GM18505 (cell line): Measurements from ENCODE around the gene EEIG2.
"Not testable (repeated sequence)": the region's sequence is repeated elsewhere in the genome, so short reads cannot be mapped to it uniquely, and the experiment has no call there.

ENCODE experiments used
- ATAC-seq: cut with Tn5 transposase; IDR thresholded peaks from one replicate; pipeline ENCODE4 v1.9.1; 2021; ENCODE audit not compliant: unreplicated experiment
- POLR2A ChIP-seq: IDR thresholded peaks from 4 replicates; pipeline ENCODE4 v1.6.1; 2011; ENCODE audit warnings: borderline replicate concordance; ENCODE audit not compliant: insufficient read depth, insufficient read length; ENCODE audit errors: extremely low read depth

Gene EEIG2

DNA sequence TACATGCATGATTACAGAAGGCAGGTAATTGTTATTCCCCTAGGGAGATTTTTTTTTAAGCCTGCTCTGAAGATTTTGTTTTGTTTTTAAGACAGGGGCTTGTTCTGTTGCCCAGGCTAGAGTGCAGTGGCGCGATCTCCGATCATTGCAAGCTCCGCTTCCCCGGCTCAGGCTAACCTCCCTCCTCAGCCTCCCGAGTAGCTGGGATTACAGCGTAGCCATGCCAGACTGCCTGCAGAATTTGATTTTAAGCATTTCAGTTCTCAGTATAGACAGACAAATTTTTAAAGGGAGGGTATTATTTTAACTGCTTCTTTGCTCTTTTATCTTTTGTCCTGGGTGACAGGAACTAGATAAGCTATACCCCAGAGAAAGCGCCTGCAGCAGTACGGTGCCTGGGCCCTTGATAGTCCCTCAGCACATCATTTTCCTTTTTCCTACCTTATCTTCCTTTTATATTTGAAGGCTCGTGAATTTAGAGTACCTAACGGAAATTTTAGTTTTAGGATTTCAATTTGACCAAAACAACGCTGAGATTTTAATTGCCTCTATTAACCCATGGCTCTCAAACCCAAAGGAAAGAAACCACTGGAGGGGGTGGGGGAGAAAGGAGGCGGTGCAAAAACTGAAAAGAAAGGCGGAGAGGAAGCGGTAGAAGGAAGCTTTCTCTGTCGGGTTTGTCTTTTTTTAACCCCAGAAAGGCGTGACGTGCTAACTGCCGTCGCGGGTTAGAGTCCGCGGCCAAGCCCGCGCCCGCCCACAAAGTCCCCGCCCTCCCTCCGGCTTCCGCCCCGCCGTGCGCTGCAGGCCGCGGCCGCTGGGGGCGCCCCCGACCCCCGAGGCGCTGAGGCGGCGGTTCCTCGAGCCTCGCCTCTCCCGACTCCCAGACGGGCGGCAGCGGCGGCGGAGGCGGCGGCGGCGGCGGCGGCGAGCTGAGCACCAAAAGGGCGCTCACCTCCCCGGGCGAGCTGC is at the start of gene EEIG2:
EEIG2 (plus strand) TSS at position 886 of the 972 bp plus-strand sequence. CDS start 329 bp downstream, outside the sequence.
- peak; percentile 54 for TF ChIP-seq POLR2A

DNA sequence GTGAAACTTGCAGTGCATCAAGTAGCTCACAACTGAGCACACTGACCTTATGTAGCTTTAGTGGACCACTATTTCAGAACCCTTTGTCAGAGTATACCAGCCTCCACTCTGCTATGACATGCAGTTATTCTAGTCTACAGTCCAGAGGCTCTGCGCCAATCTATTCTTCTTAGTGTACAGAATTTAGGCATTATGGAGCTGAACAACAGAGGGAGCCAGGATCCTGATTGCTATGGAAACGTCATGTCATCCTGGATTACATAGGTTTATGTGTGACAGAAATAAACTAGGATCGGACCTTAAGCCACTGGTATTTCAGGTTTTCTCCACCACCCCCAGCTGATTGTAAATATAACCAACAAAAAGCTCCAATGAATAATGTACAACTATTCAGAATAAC is 48.1 kb upstream of the EEIG2 start:
- ATAC-seq, result no peak
- no peak for TF ChIP-seq POLR2A

More for the DNA sequence above, at the start of gene EEIG2:
- peak; percentile 76 for ATAC-seq

DNA sequence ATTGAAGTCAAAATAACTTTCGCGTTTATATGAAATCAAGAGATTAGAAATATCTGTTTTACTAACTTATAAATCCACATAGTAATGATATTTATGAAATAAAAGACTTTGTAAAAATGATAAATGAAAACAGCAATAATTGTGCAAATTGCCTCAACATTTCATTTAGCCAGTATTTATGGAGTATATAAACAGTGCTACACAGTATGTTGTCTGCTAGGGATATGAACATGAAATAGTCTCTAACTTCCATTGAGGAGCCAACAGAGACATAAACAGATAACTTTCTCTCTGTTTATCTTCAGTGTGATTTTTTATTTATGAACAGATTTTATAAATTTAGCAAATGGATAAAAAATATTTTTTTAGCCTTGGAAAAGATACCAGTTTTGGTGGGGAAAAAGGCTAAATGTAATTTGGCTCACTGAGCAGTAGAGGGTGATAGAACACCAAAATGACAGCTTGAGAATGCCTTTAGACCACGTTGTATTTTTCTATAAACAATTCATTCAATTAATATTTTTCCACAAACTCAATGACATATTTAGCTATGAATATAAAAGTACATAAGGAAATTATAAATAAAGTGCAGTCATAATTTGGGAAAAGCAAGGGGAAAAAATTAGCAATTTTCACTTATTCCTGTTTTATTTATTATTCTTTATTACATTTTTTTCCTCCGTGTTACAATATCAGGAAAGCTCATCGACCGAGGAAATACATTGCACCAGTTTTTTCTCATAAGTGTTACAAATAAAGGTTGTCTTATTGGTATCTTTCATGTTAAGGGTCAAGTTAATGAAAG is 47.5 kb upstream of the EEIG2 start:
- no peak for ATAC-seq
- TF ChIP-seq POLR2A, result no peak

- no peak for ATAC-seq
- TF ChIP-seq POLR2A, result no peak
Observed at GRCh38 chr1:108513044-108513415, 46.9 kb upstream of the EEIG2 start.

GRCh38 chr1:108513914-108514313 is 46.0 kb upstream of the EEIG2 start:
- ATAC-seq, result not testable (repeated sequence)

DNA sequence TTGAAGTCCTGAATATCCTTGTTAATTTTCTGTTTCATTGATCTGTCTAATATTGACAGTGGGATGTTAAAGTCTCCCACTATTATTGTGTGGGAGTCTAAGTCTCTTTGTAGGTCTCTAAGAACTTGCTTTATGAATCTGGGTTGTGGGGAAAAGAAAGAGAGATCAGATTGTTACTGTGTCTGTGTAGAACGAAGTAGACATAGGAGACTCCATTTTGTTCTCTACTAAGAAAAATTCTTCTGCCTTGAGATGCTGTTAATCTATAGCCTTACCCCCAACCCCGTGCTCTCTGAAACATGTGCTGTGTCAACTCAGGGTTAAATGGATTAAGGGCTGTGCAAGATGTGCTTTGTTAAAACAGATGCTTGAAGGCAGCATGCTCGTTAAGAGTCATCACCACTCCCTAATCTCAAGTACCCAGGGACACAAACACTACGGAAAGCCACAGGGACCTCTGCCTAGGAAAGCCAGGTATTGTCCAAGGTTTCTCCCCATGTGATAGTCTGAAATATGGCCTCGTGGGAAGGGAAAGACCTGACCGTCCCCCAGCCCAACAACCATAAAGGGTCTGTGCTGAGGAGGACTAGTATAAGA is 42.5 kb upstream of the EEIG2 start:
- not testable (repeated sequence) for ATAC-seq

GRCh38 chr1:108521990-108522393 is 37.9 kb upstream of the EEIG2 start:
- no peak for TF ChIP-seq POLR2A
- ATAC-seq, result no peak

DNA sequence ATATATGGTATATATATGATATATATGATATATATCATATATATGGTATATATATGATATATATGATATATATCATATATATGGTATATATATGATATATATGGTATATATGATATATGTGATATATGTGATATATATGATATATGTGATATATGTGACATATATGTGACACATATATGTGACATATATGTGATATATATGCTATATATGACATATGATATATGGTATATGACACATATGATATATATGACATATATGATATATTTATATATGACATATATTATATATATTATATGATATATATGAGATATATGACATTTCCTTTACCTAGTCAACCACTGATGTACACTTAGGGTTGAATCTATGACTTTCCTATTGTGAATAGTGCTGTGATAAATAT is 36.1 kb upstream of the EEIG2 start:
- ATAC-seq, result no peak
- no peak for TF ChIP-seq POLR2A

DNA sequence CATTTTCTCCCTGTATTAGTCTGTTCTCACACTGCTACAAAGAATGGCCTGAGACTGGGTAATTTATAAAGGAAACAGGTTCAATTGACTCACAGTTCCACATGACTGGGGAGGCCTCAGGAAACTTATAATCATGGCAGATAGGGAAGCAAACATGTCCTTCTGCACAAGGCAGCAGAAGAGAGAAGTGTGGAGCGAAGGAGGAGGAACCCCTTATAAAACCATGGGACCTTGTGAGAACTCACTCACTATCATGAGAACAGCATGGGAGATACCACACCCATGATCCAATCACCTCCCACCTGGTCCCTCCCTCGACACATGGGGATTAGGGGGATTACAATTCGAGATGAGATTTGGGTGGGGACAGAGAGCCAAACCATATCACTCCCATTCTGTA is 35.2 kb upstream of the EEIG2 start:
- TF ChIP-seq POLR2A, result no peak

DNA sequence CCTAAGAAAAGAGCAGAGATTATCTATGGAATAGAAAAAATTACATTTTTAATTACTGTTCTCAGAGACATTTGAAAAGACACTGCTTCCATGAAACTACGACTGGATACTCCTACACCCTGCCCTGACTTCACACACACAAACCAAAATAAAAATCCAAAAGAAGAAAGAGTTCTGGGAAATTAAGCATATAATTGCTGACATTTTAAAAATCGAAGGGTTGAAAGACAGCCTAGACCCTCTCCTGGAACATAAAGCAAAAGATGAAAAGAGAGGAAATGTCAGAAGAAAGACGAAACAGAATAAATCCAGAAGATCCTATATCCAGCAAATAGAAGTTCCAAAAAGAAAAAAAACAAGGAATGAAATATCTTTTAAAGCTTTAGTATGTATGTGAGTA is 32.8 kb upstream of the EEIG2 start:
- TF ChIP-seq POLR2A, result no peak
- ATAC-seq, result no peak

More for the DNA sequence above, 35.2 kb upstream of the EEIG2 start:
- no peak for ATAC-seq

DNA sequence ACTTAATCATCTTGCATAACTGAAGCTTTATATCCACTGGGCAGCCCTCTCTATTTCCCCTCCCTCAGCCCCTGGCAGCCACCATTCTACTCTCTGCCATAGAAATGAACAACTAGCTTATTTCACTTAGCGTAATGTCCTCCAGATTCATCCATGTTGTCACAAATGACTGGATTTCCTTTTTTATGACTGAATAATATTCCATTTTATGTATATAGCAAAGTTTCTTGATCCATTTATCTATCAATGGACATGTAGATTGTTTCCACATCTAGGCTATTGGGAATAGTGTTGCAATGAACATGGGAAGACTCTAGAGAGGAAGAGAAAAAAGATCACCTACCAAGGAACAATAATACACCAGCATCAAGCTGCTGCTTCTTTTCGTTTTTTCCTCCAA is 32.1 kb upstream of the EEIG2 start:
- no peak for TF ChIP-seq POLR2A
- ATAC-seq, result no peak

DNA sequence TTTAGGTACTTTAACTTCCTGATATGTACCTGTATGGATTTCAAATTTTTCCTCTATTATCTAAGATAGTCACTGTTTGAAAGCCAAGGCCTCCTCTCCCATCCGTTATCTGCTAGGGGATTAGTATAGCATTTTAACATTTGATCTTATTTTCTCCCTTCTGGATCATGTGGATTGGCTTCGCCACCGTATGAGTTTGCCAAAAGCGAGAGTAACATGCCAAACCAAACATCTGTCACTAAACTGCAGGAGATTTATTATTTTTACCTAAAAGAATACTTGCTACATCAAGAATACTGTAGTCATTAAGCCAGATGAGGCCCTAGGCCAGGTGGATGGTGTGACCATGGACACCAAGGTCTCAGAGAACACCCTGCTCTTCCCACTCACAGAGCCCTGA is 28.5 kb upstream of the EEIG2 start:
- TF ChIP-seq POLR2A, result no peak
- no peak for ATAC-seq

DNA sequence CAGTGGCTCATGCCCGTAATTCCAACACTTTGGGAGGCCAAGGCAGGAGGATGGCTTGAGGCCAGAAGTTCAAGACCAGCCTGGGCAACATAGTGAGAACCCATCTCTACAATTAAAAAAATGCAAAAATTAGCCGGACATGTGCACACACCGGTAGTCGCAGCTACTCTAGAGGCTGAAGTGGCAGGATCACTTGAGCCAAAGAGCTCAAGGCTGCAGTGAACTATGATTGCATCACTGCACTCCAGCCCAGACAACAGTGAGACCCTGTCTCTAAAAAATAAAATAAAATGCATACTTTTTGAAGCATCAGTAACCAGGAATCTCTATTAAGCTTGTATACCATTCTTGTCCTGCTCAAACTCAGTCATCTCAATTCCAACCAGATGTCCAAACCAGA is 27.2 kb upstream of the EEIG2 start:
- ATAC-seq, result no peak
- TF ChIP-seq POLR2A, result no peak
